ENCODE data around the gene SLC1A7. TPM values are rescaled to one million over a fixed set of nuclear protein-coding genes. Genes with fewer than 3 reads are reported as not detected.
A peak's percentile ranks its signal among the peaks of the same experiment; 100 is the strongest.

The SLC1A7 gene
- total and polyA plus RNA-seq, 2 of the 13 experiments (the other 11 are each of a cell fraction or from before 2014, with no cell fraction given), result 0.04 to 2.0 TPM

GRCh38 chr1:53158900-53159299 is 16.5 kb upstream of the SLC1A7 start (continued):
- TF ChIP-seq TBX3 (IDR thresholded peaks at IDR 0.05; ENCODE audit: borderline replicate concordance) (no peak), ZNF121 (CRISPR knock-in tag; IDR thresholded peaks at IDR 0.05) (peak; percentile 94), AGO1 (IDR thresholded peaks at IDR 0.05; ENCODE audit: low read depth, low read length, poor library complexity, severe bottlenecking) (no peak), NCOR1 (IDR thresholded peaks at IDR 0.05; ENCODE audit: borderline replicate concordance, low read length) (peak; percentile 55; the same call in 1 of the 2 replicates), ZNF800 (CRISPR knock-in tag; IDR thresholded peaks at IDR 0.05) (no peak), KLF6 (CRISPR knock-in tag; IDR thresholded peaks at IDR 0.05) (0 out of 2 replicates have a peak, but pooled peaks have one; percentile 31), HDAC2 (CRISPR knock-in tag; IDR thresholded peaks at IDR 0.05) (0 out of 2 replicates have a peak, but pooled peaks have one; percentile 18), HOXA3 (CRISPR knock-in tag; IDR thresholded peaks at IDR 0.05) (peak; percentile 45; the same call in 1 of the 2 replicates), ZBTB1 (CRISPR knock-in tag; IDR thresholded peaks at IDR 0.05; ENCODE audit: borderline replicate concordance) (no peak), SALL1 (CRISPR knock-in tag; IDR thresholded peaks at IDR 0.05) (peak; percentile 73), RARA (CRISPR knock-in tag; IDR thresholded peaks at IDR 0.05) (peak; percentile 97), ZHX2 (IDR thresholded peaks at IDR 0.05; ENCODE audit: low read depth) (no peak), ZHX2 (CRISPR knock-in tag; IDR thresholded peaks at IDR 0.05; ENCODE audit: borderline replicate concordance) (no peak), SP140L (CRISPR knock-in tag; IDR thresholded peaks at IDR 0.05; ENCODE audit: borderline replicate concordance) (no peak), ZFP41 (CRISPR knock-in tag; IDR thresholded peaks at IDR 0.05; ENCODE audit: borderline replicate concordance) (no peak), YEATS2 (CRISPR knock-in tag; IDR thresholded peaks at IDR 0.05; ENCODE audit: borderline replicate concordance) (no peak), ZNF292 (CRISPR knock-in tag; IDR thresholded peaks at IDR 0.05; ENCODE audit: borderline replicate concordance, low read depth) (peak; percentile 69), PRPF4 (IDR thresholded peaks at IDR 0.05; ENCODE audit: low read depth, low read length, poor library complexity, severe bottlenecking) (no peak), ZNF275 (CRISPR knock-in tag; IDR thresholded peaks at IDR 0.05; ENCODE audit: borderline replicate concordance) (no peak), RXRB (CRISPR knock-in tag; IDR thresholded peaks at IDR 0.05; ENCODE audit: borderline replicate concordance) (peak; percentile 77), SOX13 (IDR thresholded peaks at IDR 0.05) (no peak), SOX13 (CRISPR knock-in tag; conservative IDR thresholded peaks at IDR 0.05 in 1 of 2, IDR thresholded peaks at IDR 0.05 in 1 of 2) (0 out of 4 replicates have a peak, but pooled peaks of 1 of the 2 experiments have one; percentile 9), FOSL2 (CRISPR knock-in tag; IDR thresholded peaks at IDR 0.05) (peak; percentile 21; the same call in 1 of the 2 replicates)

All from HepG2 (cell line).